K562 (cell line): ENCODE data around the gene AARSD1. TPM values are rescaled to one million over a fixed set of nuclear protein-coding genes. Genes with fewer than 3 reads are reported as not detected.

Source experiments
- ARNT ChIP-seq, 2 experiments: fragments of 450-650 bp; IDR thresholded peaks; 2 replicates each; pipeline ENCODE4 v1.6.1; 2016; ENCODE audit warnings: mild to moderate bottlenecking in 1 of 2
- ATF7 ChIP-seq: fragments of 450-650 bp; IDR thresholded peaks from 2 replicates; pipeline ENCODE4 v1.7.1; 2014; ENCODE audit warnings: mild to moderate bottlenecking, moderate library complexity
- CREM ChIP-seq: IDR thresholded peaks from 2 replicates; pipeline ENCODE4 v1.6.1; 2014; ENCODE audit warnings: antibody characterized with exemption, low read depth
- CTBP1 ChIP-seq: fragments of 450-650 bp; IDR thresholded peaks from 2 replicates; pipeline ENCODE4 v1.6.1; 2016; ENCODE audit warnings: borderline replicate concordance
- CXXC5 ChIP-seq: fragments of 250-450 bp; sonication (Bioruptor Pico); IDR thresholded peaks from 2 replicates; pipeline ENCODE4 v1.8.0; 2022; ENCODE audit warnings: inconsistent platforms, mild to moderate bottlenecking, moderate library complexity
- ELK3 ChIP-seq: fragments of 450-650 bp; formaldehyde crosslinking; IDR thresholded peaks from 2 replicates; pipeline ENCODE4 v1.4.0; 2020; ENCODE audit warnings: mild to moderate bottlenecking
- FOSL1 ChIP-seq: fragments of 200-800 bp; sonication (Bioruptor generic); conservative IDR thresholded peaks from 2 replicates; pipeline ENCODE4 v1.6.1; 2016; ENCODE audit warnings: missing genetic modification characterization, missing compliant biosample characterization
- HNRNPLL ChIP-seq: fragments of 200-400 bp; formaldehyde crosslinking; IDR thresholded peaks from 2 replicates; pipeline ENCODE4 v1.6.1; 2017; ENCODE audit warnings: low read length, low read depth, mild to moderate bottlenecking; ENCODE audit not compliant: poor library complexity, severe bottlenecking
- KAT8 ChIP-seq: fragments of 450-650 bp; IDR thresholded peaks from 2 replicates; pipeline ENCODE4 v1.6.1; 2016; ENCODE audit warnings: low read depth, mild to moderate bottlenecking
- MEF2A ChIP-seq: IDR thresholded peaks from 2 replicates; pipeline ENCODE4 v1.6.1; 2011; ENCODE audit warnings: low read depth, mild to moderate bottlenecking, low read length, moderate library complexity; ENCODE audit not compliant: control insufficient read depth
- NR2C2 ChIP-seq, 2 experiments: fragments of 200-800 bp in 1 of 2; sonication (Bioruptor generic) in 1 of 2; sonication (generic) in 1 of 2; formaldehyde crosslinking in 1 of 2; IDR thresholded peaks; 2 replicates each; pipeline versions ENCODE4 v1.6.1 to v1.8.0; 2016 to 2022; ENCODE audit warnings: mild to moderate bottlenecking in 1 of 2, missing compliant biosample characterization in 1 of 2, missing genetic modification characterization in 1 of 2, missing genetic modification reagents in 1 of 2
- PHF8 ChIP-seq: fragments of 200-600 bp; sonication (generic); IDR thresholded peaks from 2 replicates; pipeline ENCODE4 v1.6.1; 2012; ENCODE audit warnings: mixed run types, mild to moderate bottlenecking, inconsistent platforms, low read length, moderate library complexity, borderline replicate concordance
- PTRF ChIP-seq: fragments of 450-650 bp; IDR thresholded peaks from 2 replicates; pipeline ENCODE4 v1.6.1; 2016; ENCODE audit warnings: mild to moderate bottlenecking, missing genetic modification characterization, missing compliant biosample characterization
- SMARCA4 ChIP-seq: fragments of 450-650 bp; IDR thresholded peaks from 2 replicates; pipeline ENCODE4 v1.6.1; 2016
- TEAD4 ChIP-seq, 2 experiments: sonication (generic) in 1 of 2; formaldehyde crosslinking in 1 of 2; IDR thresholded peaks; 2 replicates each; pipeline versions ENCODE4 v1.6.1 to v1.8.0; 2012 to 2022; ENCODE audit warnings: borderline replicate concordance in 1 of 2, inconsistent platforms in 1 of 2, low read length in 1 of 2, mild to moderate bottlenecking in 1 of 2, missing genetic modification reagents in 1 of 2
- ZBTB1 ChIP-seq: sonication (generic); formaldehyde crosslinking; IDR thresholded peaks from 2 replicates; pipeline ENCODE4 v1.8.1; 2023; ENCODE audit warnings: missing genetic modification reagents, low read depth, mild to moderate bottlenecking, borderline replicate concordance
- ZNF134 ChIP-seq: fragments of 250-450 bp; sonication (Bioruptor Pico); conservative IDR thresholded peaks from 2 replicates; pipeline ENCODE4 v1.4.0; 2020
- ZNF41 ChIP-seq: fragments of 250-450 bp; sonication (Bioruptor Pico); conservative IDR thresholded peaks from 2 replicates; pipeline ENCODE4 v1.4.0; 2020; ENCODE audit warnings: mild to moderate bottlenecking
- ZNF589 ChIP-seq: fragments of 200-800 bp; sonication (Bioruptor generic); IDR thresholded peaks from 2 replicates; pipeline ENCODE4 v1.6.1; 2016; ENCODE audit warnings: low read depth, missing genetic modification characterization, missing compliant biosample characterization
- ZNF780A ChIP-seq: fragments of 250-450 bp; sonication (Bioruptor Pico); IDR thresholded peaks from 2 replicates; pipeline ENCODE4 v1.5.0; 2021; ENCODE audit warnings: mild to moderate bottlenecking
- ZZZ3 ChIP-seq: fragments of 450-650 bp; IDR thresholded peaks from 2 replicates; pipeline ENCODE4 v1.6.1; 2016; ENCODE audit warnings: antibody characterized with exemption, mild to moderate bottlenecking, moderate library complexity
- polyA plus RNA-seq, 8 experiments: library from polyadenylated mRNA; depleted of rRNA in 4 of 8; stranded (reverse) in 5 of 8; unstranded in 3 of 8; fragments of >200 nt; fragmentation: Nextera tagmentation in 2 of 8; fragmentation: Illumina TruSeq in 1 of 8; extraction: Ambion mirVana in 2 of 8; extraction: Trizol in 1 of 8; gene quantifications; 2 replicates each; pipeline versions ENCODE4 v1.2.1 to v1.2.3, GENCODE V29; 2011 to 2014; ENCODE audit warnings: inconsistent platforms in 1 of 8, missing spikeins in 1 of 8
- total RNA-seq, 7 experiments: library from RNA; depleted of rRNA in 6 of 7; stranded (reverse); fragments of >200 nt in 6 of 7; fragmentation: Illumina TruSeq in 2 of 7; extraction: Trizol in 2 of 7; gene quantifications; 2 replicates each; pipeline versions ENCODE4 v1.2.1 to v1.2.3, GENCODE V29; 2011 to 2021; ENCODE audit warnings: low replicate concordance in 1 of 7
- TF ChIP-seq, protein P1 (sequence below): fragments of 450-650 bp; formaldehyde crosslinking; IDR thresholded peaks from 2 replicates; pipeline ENCODE4 v1.4.0; 2020; ENCODE audit warnings: mild to moderate bottlenecking, mixed read lengths
- TF ChIP-seq, protein P2 (sequence below): sonication (generic); formaldehyde crosslinking; IDR thresholded peaks from 2 replicates; pipeline ENCODE4 v1.4.0; 2020; ENCODE audit warnings: mild to moderate bottlenecking, missing genetic modification reagents

Gene AARSD1
- total and polyA plus RNA-seq, 9 of the 15 experiments (the other 6 are each of a cell fraction or from before 2014, with no cell fraction given), result 51.7 to 98.5 (median 68.6) TPM

DNA sequence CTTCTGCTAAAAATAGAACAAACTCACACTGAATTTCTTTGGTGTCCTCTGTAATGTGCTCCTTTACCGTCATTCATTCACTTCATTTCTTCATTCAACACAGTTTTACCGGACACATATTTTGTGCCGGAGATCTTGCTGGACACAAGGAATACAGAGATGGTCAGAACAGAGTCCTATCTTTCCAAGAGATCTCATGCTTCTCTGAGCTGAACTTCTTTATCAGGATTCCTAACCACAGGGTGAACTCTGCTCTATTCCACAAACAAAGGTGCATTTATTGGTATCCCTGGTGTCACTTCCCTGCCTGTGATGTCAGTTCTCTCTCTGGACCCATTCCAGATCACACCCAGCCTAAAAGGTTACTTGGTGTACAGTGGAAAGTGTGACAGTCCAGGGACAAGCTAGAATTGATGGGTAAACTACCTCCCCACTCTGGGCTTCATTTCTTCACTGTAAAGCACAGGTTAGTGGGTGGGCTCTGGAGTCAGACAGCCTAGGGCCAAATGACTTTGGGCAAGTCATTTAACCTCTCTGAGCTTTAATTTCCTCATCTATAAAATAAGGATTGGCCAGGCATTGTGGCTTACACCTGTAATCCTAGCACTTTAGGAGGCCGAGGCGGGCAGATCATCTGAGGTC, 46.5 kb upstream of the AARSD1 start (continued):
- TF ChIP-seq ZBTB1 (CRISPR knock-in tag), result no peak
- TF ChIP-seq ZZZ3, result no peak
- no peak for TF ChIP-seq ZNF589
- TF ChIP-seq ZNF134 (CRISPR knock-in tag), result no peak
- peak; percentile 31; the same call in 1 of the 2 replicates for TF ChIP-seq ATF7
- TF ChIP-seq ARNT (IDR thresholded peaks at IDR 0.05), result no peak
- TF ChIP-seq CXXC5 (CRISPR knock-in tag), result 0 out of 2 replicates have a peak, but pooled peaks have one; percentile 12
- TF ChIP-seq, protein P1, sequence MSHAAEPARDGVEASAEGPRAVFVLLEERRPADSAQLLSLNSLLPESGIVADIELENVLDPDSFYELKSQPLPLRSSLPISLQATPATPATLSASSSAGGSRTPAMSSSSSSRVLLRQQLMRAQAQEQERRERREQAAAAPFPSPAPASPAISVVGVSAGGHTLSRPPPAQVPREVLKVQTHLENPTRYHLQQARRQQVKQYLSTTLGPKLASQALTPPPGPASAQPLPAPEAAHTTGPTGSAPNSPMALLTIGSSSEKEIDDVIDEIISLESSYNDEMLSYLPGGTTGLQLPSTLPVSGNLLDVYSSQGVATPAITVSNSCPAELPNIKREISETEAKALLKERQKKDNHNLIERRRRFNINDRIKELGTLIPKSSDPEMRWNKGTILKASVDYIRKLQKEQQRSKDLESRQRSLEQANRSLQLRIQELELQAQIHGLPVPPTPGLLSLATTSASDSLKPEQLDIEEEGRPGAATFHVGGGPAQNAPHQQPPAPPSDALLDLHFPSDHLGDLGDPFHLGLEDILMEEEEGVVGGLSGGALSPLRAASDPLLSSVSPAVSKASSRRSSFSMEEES (CRISPR knock-in tag), result no peak
- peak; percentile 67; the same call in 1 of the 2 replicates for TF ChIP-seq CTBP1
- TF ChIP-seq TEAD4 (IDR thresholded peaks at IDR 0.05; ENCODE audit: low read length), result peak; percentile 13; the same call in 1 of the 2 replicates
- no peak for TF ChIP-seq TEAD4 (CRISPR knock-in tag; IDR thresholded peaks at IDR 0.05; ENCODE audit: borderline replicate concordance)
- no peak for TF ChIP-seq ELK3 (CRISPR knock-in tag)
- TF ChIP-seq KAT8, result no peak
- peak; percentile 13; the same call in 1 of the 2 replicates for TF ChIP-seq SMARCA4
- no peak for TF ChIP-seq PTRF (tag)
- no peak for TF ChIP-seq HNRNPLL
- no peak for TF ChIP-seq ZNF41 (CRISPR knock-in tag)
- TF ChIP-seq, protein P2, sequence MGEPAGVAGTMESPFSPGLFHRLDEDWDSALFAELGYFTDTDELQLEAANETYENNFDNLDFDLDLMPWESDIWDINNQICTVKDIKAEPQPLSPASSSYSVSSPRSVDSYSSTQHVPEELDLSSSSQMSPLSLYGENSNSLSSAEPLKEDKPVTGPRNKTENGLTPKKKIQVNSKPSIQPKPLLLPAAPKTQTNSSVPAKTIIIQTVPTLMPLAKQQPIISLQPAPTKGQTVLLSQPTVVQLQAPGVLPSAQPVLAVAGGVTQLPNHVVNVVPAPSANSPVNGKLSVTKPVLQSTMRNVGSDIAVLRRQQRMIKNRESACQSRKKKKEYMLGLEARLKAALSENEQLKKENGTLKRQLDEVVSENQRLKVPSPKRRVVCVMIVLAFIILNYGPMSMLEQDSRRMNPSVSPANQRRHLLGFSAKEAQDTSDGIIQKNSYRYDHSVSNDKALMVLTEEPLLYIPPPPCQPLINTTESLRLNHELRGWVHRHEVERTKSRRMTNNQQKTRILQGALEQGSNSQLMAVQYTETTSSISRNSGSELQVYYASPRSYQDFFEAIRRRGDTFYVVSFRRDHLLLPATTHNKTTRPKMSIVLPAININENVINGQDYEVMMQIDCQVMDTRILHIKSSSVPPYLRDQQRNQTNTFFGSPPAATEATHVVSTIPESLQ (CRISPR knock-in tag), result no peak
- TF ChIP-seq PHF8, result no peak
- TF ChIP-seq MEF2A, result peak; percentile 30; the same call in 1 of the 2 replicates
- no peak for TF ChIP-seq ZNF780A
- TF ChIP-seq FOSL1 (tag), result peak; percentile 45
- peak; percentile 34; the same call in 1 of the 2 replicates for TF ChIP-seq CREM
- no peak for TF ChIP-seq NR2C2 (CRISPR knock-in tag; IDR thresholded peaks at IDR 0.05)
- TF ChIP-seq NR2C2 (tag; IDR thresholded peaks at IDR 0.05), result peak; percentile 59; the same call in 1 of the 2 replicates
